ENCODE measurements around the gene MAEA. TPM values are rescaled to one million over a fixed set of nuclear protein-coding genes. Genes with fewer than 3 reads are reported as not detected.

The MAEA gene
- total and polyA plus RNA-seq, 9 of the 15 experiments (the other 6 are each of a cell fraction or from before 2014, with no cell fraction given), result 2.1 to 86.5 (median 45.0) TPM

- TF ChIP-seq CEBPG (CRISPR knock-in tag; IDR thresholded peaks at IDR 0.05) (peak; percentile 41; the same call in 1 of the 2 replicates), CEBPG (tag; conservative IDR thresholded peaks at IDR 0.05 in 1 of 2, IDR thresholded peaks at IDR 0.05 in 1 of 2) (no peak), MEIS2 (IDR thresholded peaks at IDR 0.05; ENCODE audit: partially characterized antibody) (peak; percentile 7), CHD1 (IDR thresholded peaks at IDR 0.05; ENCODE audit: low read length) (peak; percentile 77), NR1H2 (CRISPR knock-in tag; IDR thresholded peaks at IDR 0.05) (no peak), EWSR1 (IDR thresholded peaks at IDR 0.05; ENCODE audit: borderline replicate concordance, low read depth, partially characterized antibody) (no peak), THRAP3 (IDR thresholded peaks at IDR 0.05; ENCODE audit: borderline replicate concordance) (no peak), ZNF764 (CRISPR knock-in tag; IDR thresholded peaks at IDR 0.05; ENCODE audit: low read depth) (no peak), PKNOX1 (IDR thresholded peaks at IDR 0.05) (0 out of 2 replicates have a peak, but pooled peaks have one; percentile 15), ZNF12 (CRISPR knock-in tag; IDR thresholded peaks at IDR 0.05) (no peak), RBBP5 (IDR thresholded peaks at IDR 0.05; ENCODE audit: borderline replicate concordance, insufficient read depth, low read length, poor library complexity, severe bottlenecking) (peak; percentile 74), SRSF3 (IDR thresholded peaks at IDR 0.05; ENCODE audit: insufficient read depth, low read length) (no peak), SIN3A (IDR thresholded peaks at IDR 0.05; ENCODE audit: borderline replicate concordance in 2 of 2, control insufficient read depth in 1 of 2, low read depth in 2 of 2, low read length in 2 of 2) (peak in 1 of 2 experiments; percentile 20; a peak in 1 of 4 replicates), L3MBTL2 (IDR thresholded peaks at IDR 0.05) (no peak), PCBP1 (IDR thresholded peaks at IDR 0.05; ENCODE audit: low read depth, low read length, poor library complexity, severe bottlenecking) (peak; percentile 59), ZSCAN29 (IDR thresholded peaks at IDR 0.05) (no peak), MBD2 (IDR thresholded peaks at IDR 0.05; ENCODE audit: borderline replicate concordance, low read depth) (no peak), ZNF124 (CRISPR knock-in tag; IDR thresholded peaks at IDR 0.05) (no peak), ELF2 (CRISPR knock-in tag; IDR thresholded peaks at IDR 0.05) (no peak)
- TF ChIP-seq, protein P1, sequence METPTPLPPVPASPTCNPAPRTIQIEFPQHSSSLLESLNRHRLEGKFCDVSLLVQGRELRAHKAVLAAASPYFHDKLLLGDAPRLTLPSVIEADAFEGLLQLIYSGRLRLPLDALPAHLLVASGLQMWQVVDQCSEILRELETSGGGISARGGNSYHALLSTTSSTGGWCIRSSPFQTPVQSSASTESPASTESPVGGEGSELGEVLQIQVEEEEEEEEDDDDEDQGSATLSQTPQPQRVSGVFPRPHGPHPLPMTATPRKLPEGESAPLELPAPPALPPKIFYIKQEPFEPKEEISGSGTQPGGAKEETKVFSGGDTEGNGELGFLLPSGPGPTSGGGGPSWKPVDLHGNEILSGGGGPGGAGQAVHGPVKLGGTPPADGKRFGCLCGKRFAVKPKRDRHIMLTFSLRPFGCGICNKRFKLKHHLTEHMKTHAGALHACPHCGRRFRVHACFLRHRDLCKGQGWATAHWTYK (CRISPR knock-in tag; IDR thresholded peaks at IDR 0.05), result no peak
- TF ChIP-seq, protein P2, sequence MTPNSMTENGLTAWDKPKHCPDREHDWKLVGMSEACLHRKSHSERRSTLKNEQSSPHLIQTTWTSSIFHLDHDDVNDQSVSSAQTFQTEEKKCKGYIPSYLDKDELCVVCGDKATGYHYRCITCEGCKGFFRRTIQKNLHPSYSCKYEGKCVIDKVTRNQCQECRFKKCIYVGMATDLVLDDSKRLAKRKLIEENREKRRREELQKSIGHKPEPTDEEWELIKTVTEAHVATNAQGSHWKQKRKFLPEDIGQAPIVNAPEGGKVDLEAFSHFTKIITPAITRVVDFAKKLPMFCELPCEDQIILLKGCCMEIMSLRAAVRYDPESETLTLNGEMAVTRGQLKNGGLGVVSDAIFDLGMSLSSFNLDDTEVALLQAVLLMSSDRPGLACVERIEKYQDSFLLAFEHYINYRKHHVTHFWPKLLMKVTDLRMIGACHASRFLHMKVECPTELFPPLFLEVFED (CRISPR knock-in tag; conservative IDR thresholded peaks at IDR 0.05), result no peak
These were observed 680 bp downstream of the MAEA start (continued) for GRCh38 chr4:1290165-1290977.
